LNCAP (cell line): Measurements from ENCODE around the gene MPRIP.

ENCODE experiments used
- CTCF ChIP-seq: fragments of 450-650 bp; IDR thresholded peaks from 2 replicates; pipeline ENCODE4 v1.5.1; 2017; ENCODE audit warnings: mild to moderate bottlenecking

MPRIP gene

GRCh38 chr17:17089796-17090641, 47.8 kb downstream of the MPRIP start:
- TF ChIP-seq CTCF: no peak

GRCh38 chr17:17090642-17091103, 48.4 kb downstream of the MPRIP start:
- TF ChIP-seq CTCF: no peak

DNA sequence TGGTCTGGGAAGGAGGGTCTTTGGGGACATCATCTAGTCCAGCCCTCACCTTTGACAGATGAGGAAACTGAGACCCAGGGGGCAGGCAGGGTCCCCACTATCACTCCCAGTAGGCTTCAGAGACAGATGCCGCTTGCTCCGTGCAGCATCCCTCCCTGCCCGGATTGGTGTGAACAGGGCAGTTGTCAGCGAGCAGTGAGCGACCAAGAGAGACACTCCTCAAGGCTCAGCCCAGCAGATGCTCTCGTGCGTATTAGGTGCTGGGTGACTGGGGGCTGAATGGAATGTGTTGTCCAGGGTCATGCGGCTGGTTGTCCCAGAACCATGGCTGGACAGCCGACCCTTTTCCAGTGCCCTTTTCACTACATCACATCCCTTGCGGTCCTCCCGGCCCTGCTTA, 49.0 kb downstream of the MPRIP start:
- TF ChIP-seq CTCF: no peak

DNA sequence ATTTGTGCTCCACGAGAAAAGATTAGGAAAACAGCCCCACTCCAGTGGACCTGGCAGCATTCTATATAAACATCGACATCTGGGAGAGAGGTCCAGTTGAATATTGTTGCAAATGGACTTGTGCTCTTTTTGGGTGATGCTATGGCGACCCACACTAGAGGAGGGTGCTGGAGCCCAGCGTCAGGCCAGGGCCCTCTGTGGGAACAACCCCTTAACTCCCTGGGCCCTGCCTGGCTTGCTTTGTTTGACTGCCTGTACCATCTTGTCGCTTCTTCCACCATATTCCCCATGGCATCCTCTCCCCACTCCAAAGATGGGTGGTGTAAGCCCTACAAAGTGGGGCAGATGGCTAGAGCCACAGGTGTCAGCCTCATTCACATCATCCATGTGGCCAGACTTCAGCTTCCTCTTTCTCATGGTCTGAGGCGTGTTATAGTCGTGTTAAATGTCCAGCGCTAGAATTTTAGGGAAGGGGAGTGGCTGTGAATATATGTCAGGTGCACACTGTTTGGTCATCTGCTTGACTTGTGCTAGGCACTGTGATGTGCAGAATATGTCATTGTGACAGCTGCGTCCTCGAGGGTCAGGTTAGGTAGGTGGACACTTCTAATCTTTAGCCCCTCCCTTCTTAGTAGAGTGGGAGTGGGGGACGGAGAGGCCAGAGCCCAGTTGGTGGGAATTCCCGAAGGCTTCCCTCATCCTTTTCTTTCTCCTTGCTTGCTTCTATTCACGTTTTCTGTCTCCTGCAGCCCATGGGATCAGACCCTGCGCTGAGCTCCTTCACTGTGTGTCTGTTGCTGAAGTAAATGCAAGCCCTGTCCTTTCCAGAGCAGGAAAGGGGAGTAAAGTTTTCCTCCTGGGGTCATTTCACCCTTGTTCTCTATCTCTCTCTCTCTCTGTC, 49.8 kb downstream of the MPRIP start:
- TF ChIP-seq CTCF: no peak

GRCh38 chr17:17093764-17094163, 51.5 kb downstream of the MPRIP start:
- no peak for TF ChIP-seq CTCF

DNA sequence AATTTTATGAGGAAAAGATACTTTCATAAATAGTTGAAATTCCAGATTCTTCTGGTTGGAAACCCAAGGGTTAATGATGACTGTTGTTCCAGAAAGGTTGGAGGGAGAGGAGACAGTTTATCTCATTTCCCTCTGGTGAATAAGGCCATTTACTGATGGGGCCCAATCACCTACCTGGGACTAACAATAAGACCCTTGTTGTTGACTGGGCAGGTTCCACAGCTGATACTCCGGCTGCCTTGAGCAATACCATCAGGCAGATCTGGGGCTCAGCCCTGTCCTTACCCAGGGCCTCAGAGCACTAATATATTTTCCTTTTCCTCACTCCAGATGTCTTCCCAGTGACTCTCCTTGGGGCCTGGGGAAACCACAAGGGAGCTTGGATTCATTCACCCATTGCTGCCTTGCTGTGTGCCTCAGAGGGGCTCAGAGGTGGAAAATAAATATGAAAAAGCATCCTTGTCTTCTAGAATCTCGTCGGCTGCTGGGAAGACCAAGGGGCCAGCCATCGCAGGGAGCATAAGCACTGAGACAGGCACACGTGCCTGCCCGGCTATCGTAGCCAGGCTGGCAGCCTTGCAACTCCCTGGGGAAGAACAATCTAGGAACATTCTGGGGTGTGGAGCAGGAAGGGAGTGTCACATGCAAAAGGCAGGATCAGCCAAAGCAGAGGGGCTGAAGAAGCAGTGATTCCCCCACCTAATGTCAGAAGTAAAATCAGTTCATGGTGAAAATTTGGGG, 54.4 kb downstream of the MPRIP start:
- no peak for TF ChIP-seq CTCF

DNA sequence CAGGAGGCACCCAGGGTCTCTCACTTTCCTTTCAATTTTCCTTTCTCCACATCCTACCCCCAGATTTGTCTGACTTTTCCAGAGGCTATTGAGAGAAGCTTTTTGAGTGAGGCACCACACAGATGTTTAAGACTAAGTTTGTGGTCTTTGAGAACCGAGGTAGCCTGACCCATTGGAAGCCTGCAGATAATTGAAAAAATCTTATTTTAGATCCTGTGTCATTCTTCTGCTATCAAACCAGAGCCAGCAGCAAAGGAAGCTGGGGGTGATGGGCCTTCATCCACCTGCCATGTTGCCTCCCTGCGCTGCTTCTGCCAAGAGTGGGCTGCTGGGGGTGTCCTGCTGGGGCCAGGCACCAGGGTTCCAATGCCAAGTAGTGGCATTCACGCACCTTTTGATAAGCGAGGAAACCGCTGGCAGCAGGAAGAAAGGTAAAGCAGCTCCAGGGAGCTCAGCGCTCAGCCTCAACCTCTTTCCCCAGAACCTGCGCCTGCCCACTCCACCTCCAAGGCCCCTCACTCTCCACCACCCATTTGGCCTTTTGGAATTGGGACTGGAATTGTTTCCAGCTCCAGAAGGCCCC, 55.6 kb downstream of the MPRIP start:
- TF ChIP-seq CTCF: no peak
